Brain pericyte (primary cell): ENCODE results near the gene SYNGR3.
A peak's percentile ranks its signal among the peaks of the same experiment; 100 is the strongest.
"Not testable (repeated sequence)": the region's sequence is repeated elsewhere in the genome, so short reads cannot be mapped to it uniquely, and the experiment has no call there.

ENCODE experiments used
- DNase-seq: peaks from one replicate; pipeline ENCODE4 v3.0.0-alpha.2; 2012; ENCODE audit warnings: low read depth, low spot score

Gene SYNGR3

DNA sequence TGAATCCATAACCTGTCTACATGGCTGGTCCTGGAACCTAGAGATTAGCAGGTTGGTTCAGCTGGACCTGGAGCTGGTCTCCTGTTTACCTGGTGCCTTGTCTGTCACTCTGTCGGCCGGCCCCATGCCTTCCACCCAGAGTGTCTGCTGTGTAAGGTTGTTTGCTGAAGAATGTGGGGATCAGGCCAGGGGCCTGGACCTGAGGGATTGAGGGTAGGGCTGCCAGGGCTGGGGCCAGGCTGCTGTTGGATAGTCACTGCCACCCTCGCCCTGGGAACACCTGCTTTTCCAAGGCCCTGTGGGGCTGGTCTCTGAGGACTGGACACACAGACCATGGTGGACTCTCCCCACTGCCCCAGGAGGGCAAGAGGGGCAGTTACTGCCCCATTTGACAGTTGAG, 38.4 kb downstream of the SYNGR3 start:
- DNase-seq = no peak

DNA sequence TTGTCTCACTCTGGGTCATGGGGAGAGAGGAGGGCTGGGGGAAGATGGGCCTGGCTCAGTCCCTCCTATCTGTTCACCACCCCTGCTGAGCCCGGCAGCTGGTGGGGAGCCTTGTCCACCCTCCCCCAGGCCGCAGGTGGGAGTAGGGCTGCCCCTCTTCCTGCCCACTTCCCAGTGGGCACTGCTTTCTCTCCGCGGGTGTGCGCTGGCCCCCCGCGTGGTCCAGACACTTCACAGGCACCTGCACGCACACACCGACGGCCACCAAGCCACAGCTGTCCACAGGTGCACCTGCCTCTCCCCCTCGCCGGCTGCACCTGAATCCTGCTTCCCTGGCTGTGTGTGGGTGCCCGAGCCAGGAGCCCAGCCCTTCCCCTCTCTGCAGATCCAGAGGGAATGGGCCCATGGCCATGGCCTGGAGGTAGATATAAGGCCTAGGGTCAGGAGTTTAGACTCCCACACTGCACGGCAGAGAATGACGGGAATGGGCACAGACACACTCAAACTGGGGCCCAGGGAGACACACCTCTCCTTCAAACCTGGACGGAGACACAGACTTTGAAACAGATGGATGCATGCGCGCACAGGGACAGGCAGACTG, 39.0 kb downstream of the SYNGR3 start:
- no peak for DNase-seq

DNA sequence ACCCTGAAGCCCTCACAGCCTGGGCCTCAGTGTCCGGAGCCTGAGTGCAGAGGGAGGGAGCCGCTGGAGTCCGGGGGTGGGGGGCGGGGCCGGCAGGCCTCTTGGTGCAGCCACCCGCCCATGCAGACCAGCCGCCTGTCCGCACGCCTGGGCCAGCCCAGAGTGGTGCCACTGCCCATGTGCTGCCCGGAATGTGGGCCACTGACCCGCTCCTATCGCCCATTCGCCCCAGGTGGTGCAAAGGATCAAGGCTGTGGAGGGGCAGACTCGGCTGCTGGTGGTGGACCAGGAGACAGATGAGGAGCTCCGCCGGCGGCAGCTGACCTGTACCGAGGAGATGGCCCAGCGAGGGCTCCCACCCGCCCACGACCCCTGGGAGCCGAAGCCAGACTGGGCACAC, 39.6 kb downstream of the SYNGR3 start:
- DNase-seq = no peak

DNA sequence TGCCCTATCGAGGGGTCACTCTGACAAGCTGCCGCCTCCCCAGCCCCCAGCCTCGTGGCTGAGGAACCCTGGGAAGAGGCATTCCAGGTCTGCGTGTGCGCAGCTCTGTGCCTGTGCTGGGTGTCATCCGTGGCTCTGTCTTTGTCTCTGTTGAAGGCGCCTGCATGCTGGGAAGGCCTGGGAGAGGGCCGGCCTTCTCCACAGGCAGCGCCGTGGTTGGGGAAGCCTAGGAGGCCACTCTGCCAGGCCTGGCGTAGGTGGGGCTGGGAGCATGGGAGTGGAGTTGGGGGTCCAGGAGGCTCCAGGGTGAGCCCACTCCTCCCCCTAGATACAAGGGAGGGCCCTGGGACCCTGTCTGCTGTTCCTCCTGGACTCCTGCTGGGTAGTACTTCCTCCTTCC, 40.3 kb downstream of the SYNGR3 start:
- DNase-seq = no peak

DNA sequence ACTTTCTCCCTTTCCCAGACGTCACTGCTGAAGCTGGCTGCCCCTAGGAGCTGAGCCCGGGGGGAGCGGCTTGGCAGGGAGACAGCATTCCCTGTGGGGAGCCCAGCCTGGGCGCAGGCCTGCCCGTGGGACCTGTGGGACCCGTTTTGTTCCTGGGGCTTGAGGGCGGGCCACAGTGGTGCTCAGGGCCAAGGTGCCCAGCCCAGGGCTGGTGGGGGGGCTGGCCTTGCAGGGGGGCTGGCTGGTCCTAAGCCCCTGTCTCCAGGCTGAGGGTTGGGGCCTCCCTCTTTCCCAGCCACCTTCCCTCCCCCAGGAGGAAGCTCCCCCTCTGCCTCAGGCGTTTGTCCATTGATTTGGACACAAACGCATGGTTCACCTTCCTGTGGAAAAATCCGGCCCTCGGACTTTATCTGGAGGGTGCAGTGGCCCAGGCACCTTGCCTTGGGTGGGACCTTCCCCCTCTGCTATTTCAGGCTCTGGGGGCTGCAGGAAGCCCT, 41.4 kb downstream of the SYNGR3 start:
- DNase-seq = no peak

DNA sequence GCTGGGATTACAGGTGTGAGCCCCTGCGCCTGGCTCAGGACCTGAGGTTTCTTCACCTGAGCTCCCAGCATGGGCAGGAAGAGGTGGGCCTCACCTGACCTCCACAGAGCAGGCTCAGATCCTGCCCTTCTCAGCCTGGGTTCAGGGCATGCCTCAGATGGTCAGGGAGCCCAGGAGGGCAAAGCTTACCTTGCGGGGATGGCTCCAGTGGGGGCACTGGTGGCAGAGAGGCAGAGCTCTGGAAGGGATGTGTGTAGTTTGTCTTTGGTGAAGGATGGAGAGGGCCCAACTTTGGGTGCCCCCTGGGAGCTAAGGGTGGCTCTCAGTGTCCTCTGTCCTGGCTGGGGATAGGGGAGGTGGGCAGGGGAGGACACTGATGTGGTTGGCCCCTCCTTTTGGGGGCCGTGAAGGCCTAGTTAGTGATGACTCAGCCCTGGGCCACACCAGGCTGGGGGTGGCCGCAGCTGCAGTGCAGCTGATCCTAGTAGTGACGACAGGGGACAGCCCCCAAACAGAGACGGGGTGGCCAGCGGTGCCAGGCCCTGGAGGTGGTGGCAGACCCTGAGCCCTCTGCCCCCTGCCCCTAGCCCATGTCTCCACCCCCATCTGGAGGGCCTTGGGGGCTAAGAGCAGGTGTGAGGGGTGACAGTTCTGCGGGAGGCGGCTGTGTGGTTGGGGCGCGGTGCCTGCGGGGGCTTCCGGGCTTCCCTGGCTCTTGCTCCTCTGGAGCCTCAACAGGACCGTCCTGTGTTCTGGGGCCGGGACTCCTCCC, 42.7 kb downstream of the SYNGR3 start:
- no peak for DNase-seq

DNA sequence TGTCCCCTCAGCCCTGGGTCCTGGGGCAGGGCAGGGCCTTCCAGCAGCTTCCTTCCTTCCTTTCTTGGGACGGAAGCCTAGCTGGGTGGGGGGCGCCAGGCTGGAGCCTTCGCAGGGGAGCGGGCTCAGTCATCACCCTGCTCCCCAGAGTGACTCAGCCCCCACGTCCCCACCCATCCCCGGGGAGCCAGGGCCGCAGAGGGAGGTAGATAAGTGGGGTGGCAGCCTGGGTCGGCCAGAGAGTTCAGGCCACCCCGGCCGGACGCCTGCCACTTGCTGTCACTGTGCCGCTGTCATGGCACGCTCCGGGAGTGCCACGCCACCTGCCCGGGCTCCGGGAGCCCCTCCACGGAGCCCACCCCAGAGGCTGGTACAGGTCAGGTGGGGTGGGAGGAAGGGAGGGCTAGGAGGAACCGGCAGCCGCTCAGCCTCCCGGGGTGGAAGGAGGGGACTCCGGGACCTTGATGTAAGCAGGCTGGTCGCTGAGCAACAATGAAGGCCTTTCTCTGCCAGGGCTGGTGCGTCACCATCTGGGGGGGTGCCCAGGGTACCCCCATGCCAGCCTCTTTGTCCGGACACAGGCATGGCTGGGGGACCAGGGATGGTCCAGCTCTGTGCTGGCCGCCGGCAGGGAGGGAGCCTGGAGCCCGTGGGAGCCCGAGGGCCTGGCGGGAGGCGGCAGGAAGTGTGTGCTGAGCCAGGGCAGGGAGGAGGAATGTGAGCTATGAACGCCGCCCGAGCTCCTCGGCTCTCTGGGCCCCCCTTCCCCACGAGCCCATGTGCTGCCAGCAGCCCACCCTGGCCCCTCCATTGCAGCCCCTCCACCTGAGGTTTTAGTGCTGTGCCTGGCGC, 43.5 kb downstream of the SYNGR3 start:
- DNase-seq = no peak

DNA sequence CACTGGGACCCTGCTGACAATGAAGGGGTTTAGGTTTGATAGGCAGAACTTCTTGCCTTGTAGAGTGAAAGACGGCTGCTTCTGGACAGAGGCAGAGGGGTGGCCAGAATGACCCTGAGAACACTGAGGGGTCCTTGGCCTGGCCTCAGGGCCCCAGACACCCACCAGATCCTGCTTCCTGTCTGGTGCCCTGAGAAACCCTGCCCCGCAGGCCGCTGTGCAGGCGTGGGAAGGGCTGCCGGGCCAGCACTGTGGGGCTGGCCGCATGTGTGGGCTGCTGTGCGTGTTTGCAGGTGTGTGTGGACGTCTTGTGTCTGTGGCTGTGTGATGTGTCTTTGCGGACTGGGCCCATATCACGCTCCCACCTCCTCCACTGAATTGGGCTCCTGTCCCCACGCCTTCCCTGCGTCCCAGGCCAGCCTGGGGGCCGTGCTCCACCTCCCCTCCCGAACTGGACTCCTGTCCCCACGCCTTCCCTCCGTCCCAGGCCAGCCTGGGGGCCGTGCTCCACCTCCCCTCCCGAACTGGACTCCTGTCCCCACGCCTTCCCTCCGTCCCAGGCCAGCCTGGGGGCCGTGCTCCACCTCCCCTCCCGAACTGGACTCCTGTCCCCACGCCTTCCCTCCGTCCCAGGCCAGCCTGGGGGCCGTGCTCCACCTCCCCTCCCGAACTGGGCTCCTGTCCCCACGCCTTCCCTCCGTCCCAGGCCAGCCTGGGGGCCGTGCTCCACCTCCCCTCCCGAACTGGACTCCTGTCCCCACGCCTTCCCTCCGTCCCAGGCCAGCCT, 44.3 kb downstream of the SYNGR3 start:
- DNase-seq = not testable (repeated sequence)

DNA sequence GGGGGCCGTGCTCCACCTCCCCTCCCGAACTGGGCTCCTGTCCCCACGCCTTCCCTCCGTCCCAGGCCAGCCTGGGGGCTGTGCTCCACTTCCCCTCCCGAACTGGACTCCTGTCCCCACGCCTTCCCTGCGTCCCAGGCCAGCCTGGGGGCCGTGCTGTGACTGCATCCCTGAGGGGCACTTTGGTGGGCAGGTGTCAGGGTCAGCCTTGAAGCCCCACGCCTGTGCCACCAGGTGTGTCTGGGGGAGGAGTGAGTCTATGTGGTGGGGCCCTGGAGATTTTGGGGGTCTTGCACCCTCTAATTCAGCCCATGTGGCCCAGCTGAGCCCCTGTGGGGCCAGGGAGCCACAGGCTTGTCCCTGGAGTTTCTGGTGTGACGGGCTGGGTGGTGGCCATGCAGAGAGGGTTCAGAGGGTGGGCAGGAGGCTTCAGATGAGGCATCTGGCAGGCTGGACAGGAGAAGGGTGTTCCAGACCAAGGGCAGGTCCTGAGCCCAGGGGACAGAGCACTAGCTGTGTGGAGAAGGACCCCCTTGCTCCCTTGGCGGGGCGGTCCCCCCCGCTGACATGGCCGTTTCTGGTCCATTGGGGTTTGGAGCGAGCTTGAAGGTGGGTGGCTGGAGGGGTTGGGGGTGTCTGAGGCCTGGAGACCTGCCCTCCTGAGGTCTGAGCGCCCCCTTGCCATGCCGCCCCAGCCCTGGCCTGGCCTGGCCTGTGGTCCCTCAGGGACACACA, 45.1 kb downstream of the SYNGR3 start:
- no peak for DNase-seq

DNA sequence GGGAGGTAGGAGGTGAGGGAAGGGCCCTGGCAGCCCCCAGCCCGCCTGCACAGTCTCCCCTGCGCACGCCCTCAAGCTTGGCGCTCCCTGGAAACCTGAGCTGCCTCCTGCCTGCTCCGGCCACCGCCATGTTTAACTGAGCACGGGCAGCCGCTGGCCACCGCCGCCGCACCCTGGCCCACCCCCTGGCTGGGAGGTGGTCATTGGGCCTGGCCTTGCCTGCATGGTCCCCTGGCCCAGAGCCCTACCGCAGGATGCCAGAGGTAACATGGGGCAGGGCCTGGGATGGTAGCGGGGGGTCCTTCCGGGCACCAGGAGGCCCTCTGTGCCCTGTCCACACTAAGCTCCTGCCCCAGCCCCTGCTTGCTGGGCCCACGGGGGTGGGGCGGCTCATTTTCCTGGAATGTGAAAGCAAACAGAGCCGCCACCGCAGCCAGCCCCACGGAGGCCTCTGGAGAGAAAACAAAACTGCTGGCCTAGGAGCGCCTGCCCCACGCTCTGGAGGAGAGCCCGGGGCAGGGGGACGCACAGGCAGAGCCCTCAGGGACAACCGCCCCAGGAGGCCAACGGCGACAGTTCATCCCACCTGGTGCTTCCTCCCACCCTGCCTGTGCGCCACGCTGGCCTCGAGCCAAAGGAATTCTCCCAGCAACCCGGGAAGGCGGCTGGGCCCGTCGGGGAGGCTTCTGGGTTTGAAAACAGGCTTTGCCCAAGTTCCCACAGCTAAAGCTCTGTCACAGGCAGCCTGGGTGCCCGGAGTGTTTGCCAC, 45.8 kb downstream of the SYNGR3 start:
- DNase-seq = peak; percentile 85

DNA sequence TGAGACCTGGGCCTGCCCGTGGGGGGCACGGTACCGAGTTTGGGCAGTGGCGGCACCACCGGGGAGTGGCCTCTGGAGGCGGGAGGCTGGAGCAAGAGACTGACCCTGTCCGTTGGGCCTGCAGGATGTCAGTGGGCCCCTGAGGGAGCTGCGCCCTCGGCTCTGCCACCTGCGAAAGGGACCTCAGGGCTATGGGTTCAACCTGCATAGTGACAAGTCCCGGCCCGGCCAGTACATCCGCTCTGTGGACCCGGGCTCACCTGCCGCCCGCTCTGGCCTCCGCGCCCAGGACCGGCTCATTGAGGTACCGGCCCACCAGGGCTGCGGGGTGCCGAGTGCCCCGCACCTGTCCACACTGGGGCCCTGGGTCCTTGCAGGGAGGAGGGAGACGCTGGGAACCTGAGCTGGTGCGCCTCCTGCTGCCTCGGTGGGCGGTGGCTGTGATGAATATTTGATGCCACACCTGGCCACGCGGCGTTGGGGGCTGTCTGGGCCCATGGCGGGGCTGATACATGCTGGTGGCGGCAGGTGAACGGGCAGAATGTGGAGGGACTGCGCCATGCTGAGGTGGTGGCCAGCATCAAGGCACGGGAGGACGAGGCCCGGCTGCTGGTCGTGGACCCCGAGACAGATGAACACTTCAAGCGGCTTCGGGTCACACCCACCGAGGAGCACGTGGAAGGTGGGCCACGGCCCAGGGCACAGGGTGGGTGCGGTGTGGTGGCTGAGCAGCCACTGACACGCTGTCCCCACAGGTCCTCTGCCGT, 46.6 kb downstream of the SYNGR3 start:
- no peak for DNase-seq

DNA sequence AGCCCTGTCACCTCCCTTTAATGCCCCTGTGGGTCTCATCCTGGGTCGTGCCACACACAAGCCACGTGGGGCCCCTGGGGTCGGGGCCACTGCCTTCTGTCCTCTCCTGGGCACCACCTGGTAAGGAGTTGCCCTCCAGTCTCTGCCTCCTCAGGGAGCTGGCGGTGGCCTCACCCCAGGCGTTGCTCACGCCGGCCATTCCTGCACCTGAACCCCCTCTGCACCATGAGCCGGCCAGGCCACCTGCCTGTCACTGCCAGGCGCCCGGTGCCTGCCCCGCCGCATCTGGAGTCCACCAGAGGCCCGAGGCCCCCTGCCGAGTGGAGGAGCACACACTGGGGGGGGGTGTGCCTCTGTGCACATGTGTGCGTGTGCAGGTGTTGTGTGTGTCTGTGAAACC, 47.3 kb downstream of the SYNGR3 start:
- DNase-seq = no peak

DNA sequence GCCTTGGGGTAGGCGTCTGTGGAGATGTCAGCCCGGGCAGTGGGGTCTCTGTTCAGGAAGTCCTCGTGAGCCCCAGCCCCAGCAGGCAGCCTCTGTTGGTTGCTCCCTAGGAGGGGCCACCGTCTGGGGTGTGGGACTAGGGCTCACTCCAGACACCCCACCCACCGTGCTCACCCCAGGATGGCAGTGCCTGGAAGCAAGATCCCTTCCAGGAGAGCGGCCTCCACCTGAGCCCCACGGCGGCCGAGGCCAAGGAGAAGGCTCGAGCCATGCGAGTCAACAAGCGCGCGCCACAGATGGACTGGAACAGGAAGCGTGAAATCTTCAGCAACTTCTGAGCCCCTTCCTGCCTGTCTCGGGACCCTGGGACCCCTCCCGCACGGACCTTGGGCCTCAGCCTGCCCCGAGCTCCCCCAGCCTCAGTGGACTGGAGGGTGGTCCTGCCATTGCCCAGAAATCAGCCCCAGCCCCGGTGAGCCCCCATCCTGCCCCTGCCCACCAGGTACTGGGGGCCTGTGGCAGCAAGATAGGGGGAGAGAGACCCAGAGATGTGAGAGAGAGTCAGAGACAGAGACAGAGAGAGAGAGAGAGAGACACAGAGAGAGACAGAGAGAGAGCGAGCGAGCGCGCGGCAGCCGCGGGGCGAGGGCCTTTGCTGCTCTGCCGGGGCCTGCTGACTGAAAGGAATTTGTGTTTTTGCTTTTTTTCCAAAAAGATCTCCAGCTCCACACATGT, 48.0 kb downstream of the SYNGR3 start:
- no peak for DNase-seq

DNA sequence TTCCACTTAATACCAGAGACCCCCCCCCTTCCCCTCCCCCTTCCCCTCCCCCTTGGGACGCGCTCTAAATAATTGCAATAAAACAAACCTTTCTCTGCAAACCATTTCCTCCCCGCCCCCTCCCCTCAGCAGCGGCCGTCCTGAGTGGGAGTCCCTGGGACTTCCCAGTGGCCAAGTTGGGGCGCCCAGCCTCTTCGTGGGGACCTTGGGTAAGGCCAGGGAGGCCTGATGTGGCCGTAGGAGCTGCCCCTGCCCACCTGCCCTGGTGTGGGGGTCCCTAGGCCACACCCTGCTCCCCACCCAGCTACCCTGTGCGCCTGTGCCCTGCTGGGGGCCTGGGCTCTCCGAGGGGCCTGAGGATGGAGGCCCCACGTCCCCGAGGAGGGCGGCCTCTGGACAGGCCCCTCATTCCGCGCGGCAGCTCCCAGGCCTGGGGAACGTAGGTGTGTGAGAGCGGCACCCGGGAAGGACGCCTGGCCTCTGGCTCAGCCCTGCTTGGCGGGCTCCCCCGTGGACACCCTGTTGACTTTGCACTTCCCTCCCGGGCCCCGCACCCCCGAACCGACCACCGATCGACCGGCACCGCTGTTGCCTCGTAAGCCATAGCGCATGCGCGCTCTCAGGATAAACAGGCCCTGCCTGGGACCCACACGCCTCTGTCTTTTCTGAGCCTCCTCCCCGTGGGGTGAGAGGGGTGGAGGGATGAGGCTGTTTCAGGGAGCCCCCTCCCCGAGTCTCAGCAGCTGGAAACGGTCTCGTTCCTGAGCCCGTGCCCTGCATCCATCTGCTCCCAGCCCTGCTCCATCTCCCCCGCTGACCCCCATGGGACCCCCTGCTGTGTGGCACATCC, 48.8 kb downstream of the SYNGR3 start:
- DNase-seq = no peak

DNA sequence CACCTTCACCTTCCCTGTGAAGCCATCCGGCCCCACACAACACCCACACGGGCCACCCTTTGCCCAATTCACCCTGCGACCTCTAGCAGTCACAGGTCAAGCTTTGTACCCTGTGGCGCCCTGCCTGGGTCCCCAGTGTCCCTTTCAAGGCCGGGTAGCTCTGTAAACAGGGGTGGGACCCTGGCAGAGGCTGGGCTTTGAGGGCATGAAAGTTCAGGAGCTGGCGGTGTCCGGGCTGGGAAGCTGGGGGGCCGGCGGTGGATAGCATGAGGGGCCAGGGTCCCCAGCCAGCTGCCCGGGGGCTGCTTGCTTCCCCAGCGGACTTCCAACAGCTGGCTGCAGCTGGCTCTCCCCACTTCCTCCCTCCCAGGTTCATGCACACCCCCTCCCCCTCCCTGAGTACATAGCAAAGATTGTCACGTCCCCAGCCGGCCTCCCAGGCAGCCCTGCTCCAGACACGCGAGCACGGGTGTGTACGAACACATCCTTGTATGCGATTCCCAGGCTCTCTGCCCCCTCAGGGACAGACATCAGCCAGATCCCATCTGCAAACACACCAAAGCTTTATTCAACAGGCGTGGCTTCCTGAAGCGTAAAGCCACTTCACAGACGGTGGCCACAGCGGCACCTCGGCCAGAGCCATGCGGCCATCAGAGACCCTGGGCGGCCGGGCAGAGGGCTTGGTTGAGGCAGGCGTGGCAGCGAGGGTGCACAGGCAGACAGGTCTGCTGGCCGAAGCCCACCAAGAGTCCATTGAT, 49.7 kb downstream of the SYNGR3 start:
- DNase-seq = peak; percentile 80

DNA sequence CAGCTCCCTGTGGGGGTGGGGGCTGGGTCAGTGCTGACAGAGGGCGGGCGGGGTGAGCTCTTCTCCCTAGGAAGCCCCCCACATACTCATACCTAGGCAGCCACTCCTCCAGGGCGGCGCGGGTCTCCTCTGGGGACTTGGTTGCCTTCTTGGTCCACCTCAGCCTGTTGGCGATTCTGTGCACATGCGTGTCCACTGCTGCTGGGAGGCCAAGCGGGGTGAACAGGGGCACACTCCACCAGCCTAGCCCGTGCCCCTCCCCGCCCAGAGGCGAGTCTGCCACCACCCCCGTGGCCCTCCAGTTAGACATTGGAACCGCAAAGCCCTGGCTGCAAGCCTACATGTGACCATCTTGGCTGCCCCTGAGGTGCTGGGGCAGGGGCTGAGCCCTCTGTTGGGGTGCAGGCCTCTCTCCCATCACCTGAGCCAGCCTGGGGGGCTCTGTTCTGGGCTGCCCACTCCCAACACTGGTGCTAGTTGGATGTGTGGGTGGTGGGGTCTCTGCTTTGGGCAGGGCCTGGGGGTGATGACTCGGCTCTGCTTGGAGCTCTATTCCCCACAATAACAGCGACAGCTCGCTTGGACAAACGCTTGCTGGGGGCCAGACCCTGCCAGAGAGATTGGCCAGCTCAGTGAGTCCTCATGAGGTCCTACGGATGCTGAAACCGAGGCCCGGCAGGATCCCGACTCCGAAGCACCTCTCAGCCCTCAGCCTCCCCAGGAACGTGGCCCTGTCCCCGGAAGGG, 50.4 kb downstream of the SYNGR3 start:
- DNase-seq = no peak
